Activated naive CD8-positive, alpha-beta T cell treated with anti-CD3 and anti-CD28 coated beads, Interleukin-2, amount 50 U/mL, for 16 hours (primary cell): ENCODE results near the gene PIGL.
"Not testable (repeated sequence)": the region's sequence is repeated elsewhere in the genome, so short reads cannot be mapped to it uniquely, and the experiment has no call there.

Experiments
- DNase-seq: peaks from one replicate; pipeline ENCODE4 v3.0.0-alpha.2; 2020; ENCODE audit warnings: low read depth, low spot score

The PIGL gene

DNA sequence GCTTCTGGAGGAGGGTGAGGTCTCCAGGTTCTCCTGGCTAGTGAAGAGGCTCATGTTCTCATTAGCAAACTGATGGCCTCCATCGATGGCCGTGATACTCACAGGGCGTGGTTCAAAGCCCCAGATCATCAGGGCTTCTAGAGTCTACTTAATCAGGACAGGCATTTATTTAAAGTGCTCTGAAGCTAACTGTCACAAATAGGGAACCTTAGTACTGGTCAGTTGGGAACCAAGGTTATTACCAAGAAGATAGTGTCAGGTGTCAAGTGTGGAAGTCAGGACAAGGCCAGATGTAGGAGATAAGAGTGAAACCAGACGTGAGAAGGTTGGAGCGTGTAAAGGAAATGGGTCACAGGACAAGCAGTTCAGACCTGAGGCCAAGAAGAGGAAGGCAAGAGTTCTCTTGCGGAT lies 56.9 kb downstream of the PIGL start:
- DNase-seq: no peak

DNA sequence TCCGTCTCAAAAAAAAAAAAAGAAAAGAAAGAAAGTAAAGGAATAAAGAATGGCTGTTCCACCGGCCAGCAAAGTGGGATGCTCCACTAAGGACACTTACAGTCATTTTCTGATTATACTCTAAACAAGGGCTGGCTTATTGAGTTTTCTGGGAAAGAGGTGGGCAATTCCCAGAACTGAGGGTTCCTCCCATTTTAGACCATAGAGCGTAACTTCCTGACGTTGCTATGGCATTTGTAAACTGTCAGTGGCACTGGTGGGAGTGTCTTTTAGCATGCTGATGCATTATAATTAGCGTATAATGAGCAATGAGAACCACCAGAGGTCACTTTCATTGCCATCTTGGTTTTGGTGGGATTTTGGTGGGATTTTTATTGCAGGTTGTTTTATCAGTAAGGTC lies 58.0 kb downstream of the PIGL start:
- no peak for DNase-seq

DNA sequence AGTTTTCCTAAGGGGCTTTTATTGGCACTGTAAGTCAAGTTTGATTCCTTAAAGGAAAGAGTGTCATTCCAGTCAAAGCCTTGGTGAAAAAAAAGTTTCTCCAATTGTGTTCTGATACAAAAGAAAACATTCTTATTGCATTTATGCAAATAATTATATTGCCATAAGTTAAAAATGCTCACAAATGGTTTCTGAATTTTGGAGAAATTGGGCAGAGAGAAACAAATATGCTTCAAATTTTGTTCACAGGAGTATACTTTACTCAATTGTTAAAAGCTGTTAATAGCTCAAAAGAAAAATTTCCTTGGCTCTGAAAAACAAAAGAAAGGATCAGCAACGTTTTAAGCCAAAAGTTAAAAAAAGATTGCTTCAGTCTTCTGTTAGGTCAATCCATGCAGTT lies 60.2 kb downstream of the PIGL start:
- no peak for DNase-seq

DNA sequence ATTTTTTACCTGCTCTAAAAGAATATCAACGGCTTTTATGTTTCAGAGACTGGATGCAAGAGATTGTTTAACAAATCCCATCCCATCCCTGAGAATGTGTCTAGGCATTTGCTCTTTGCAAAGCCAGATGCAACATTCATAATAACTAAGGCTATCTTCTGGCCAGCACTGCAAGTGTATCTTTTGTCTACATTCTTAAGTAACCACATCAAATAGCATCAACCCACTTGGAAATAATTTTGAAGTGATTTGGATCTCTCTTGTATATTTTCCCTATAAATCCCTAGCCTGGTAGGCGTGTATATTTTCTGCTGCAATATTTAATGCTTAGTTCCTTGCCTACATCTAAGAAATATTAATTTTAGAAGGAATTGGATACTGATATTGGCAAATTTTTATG lies 64.3 kb downstream of the PIGL start:
- DNase-seq: no peak

DNA sequence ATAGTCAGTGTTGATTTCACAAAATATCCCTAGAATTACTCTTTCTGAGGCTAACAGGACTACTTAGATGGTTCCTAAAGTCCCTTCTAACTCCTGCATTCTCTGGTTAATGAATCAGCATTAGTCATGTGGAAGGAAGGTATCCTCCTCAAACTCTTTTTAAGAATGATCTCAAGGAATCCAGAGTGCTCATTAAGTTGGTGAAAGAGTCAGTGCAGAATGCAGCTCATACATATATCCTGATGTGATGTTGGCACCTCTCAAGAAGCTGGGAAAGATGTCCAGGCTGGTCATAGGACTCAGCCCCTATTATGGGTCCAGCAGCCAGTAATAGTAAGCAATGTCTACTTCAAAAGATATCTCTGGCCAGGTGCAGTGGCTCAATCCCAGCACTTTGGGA lies 65.5 kb downstream of the PIGL start:
- DNase-seq: no peak

DNA sequence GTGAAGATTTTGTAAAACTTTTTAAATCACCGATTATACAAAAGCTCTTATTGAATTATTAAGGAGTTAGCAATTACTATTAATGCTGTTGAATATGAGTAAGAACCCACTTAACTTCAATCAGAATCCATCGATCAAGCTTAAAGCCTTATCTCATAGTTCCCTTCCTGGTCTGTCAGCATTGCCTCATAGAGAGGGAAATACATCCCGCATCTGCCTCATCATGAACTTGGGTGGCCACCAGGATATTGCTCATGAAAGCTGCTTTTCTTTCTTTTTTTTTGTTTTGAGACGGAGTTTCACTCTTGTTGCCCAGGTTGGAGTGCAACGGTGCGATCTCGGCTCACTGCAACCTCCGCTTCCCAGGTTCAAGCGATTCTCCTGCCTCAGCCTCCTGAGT lies 66.7 kb downstream of the PIGL start:
- DNase-seq: no peak

DNA sequence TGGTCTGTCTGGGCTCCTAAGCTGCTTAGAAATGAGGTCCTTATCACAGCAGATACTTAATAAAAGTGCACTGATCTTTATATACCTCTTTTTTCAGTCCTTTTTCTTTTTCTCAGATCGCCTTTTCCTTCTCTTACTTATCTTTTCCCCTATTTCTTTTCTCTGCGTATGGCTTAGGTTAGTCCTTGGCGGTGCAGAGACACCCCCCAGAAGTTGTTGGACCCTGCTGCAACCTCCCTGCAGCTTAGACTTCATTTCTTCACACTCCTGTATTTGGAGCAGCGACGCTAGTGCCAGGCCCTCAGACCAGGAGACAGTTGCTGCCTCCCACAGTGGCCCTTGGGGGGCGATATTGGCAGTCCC lies 68.6 kb downstream of the PIGL start:
- no peak for DNase-seq

DNA sequence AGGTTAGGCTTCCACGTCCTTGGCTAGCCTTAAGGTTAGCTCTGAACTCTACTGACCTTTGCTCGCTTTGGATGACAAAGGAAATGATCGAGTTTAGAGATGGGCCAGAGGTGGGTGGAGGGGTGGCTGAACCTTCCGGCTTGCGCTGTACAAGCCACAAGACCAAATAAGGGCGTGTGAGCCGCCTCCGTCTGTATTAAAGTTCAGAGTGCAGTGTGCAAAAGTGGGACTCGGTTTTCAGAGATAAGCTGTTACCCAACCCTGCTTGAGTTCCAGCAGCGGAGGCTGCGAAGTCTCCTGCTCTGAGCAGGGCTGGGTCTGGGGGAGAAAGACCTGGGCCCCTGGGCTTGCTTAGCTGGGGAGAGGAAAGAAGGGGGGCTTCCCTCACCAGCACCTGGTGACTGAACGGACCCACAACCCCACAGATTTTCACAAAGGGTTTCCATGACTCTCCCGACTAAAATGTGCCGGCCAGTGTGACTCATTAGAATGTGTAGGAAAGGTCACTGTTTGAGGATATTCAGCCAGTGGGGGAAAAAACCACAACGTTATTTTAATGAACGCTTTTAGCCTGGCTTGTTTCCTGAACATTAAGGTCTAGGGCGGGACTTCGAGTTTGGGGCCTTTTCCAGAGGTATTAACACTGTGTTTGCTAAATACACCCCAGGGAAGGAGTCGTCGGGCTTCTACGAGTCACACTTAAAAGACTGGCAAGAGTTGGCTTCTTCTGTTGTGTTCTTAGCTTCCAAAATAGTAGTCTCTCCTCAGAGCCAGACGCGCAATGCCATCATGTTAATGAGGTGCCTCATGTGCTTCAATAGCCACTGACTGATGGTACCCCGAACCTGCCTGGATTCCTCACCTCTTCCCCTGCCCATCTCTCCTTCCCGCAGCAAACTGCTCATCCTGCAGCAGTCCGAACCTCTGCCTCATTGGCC lies 69.3 kb downstream of the PIGL start:
- peak; percentile 19 for DNase-seq

DNA sequence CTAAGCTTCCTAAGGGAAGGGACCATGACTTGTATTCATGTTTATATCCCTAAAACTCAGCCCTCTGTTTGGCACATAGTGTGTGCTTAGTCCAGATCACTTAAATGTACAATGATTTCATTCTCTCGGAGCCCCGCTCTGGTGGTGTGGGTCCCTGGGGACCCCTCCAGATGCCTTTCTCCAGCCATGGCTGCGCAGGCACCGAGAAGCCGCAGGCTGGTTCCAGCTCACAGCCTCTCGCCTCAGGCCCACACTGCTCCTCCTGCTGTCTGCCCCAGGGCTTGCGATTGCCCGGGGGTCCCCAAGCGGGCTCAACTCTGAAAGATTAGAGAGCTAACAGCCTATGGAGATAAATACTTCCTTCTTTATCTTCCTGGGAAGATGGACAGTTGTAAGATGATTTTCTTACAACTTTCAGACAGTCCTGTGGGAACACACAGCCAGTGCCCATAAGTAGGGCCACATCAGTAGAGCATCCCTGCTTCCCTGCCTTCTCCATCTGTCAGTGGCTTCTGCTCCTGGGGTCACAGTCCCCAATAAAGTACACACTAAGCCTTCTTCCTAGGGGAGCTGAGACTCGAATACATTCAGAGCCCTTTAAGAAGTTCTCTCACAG lies 70.0 kb downstream of the PIGL start:
- no peak for DNase-seq

DNA sequence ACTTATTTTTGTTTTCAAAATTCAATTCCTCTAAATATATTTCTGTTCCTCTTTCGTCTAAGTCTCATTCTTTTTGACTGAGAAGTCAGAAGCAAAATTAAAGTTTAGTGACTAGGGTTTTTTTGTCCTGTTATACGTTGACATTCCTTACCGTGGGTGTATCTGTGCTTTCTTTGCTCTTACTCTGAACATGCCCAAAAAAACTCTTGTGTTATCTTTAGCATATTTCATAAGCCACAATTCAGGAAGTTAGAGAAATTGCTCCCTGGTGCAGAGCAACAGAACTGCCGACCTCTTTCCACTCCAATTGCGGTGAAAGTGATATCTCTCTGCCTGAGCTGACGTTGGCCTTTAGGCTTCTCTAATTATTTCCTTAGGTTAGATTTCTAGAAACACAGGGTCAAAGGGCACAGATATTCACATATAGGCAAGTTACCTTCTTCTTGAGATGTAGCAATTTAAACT lies 70.6 kb downstream of the PIGL start:
- DNase-seq: no peak

DNA sequence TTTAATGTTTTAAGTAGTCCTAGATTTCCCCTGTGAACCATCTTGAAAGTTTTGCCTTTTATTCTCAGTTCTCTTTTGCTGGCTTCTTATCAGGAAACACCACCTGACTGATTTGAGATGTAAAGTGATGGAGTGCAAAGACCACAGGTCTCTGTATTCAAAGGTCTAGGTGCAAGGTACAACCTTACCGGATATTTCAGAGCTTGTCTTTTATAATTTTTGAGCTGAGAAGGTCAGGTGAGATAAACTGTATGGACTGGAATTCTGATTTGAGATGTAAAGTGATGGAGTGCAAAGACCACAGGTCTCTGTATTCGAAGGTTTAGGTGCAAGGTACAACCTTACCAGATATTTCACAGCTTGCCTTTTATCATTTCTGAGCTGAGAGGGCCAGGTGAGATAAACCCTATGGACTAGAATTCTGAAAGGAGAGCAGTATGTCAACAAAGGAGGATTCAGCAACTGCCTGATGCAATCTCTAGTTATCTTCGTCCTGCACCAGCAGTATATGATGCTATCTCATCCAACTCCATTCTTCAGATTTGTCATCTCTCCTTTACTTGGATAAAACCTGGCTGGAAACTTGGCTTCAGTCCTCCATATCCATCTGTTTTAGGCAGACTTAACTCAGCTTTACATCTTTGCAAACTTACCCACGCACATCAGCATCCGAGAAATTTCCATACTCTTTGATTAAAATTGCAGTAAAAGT lies 72.0 kb downstream of the PIGL start:
- DNase-seq: no peak

DNA sequence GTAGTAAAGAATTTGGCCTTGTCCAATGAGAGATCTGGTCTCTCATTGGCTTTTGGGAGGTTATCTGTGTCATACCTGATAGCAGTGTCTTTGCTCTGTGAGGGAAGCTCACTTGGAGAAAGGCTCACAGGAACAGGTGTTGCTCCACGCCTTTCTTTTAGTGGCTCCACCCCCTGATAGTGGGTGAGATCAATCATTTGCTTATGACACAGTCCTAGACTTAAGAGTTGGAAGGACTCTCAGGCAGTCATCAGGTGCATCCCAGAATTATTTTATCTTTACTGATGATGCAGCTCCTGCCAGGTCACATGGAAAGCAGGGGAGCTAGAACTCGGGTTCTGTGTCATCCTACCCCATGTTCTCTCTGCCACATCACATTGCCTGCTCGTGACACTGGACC lies 76.9 kb downstream of the PIGL start:
- DNase-seq: no peak

DNA sequence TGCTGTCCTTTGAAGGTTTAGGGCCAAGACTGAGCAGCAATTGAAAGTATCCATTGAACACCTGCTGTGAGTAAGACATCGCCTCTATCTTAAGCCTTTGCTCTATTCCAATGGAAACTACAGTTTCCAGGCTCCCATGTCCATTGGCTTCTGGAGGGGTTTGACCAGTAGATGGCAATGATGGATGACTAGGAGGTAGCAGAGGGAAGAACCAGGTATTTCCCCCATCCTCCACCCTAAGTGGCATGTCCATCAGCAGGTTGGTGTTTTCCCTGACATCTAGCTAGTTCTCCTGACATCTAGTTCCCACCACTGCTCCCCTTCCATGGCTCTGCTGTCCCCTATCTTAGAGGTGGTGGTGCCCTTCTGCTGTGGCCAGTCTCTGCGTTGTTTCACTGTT lies 77.5 kb downstream of the PIGL start:
- DNase-seq: no peak

DNA sequence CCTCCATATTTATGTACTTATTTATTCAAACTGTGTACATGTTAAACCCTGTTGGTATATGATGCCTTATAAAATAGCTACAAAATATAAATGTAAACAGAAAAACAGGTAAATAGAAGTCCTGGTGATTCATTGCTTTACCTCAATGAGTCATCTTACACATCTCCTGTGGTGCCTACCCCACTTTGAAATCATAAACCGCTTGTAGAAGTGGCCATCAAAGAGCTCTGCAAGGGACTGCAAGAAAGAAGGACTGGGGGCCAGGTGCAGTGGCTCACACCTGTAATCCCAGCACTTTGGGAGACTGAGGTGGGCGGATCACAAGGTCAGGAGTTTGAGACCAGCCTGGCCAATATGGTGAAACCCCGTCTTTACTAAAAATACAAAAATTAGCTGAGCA lies 79.1 kb downstream of the PIGL start:
- not testable (repeated sequence) for DNase-seq

DNA sequence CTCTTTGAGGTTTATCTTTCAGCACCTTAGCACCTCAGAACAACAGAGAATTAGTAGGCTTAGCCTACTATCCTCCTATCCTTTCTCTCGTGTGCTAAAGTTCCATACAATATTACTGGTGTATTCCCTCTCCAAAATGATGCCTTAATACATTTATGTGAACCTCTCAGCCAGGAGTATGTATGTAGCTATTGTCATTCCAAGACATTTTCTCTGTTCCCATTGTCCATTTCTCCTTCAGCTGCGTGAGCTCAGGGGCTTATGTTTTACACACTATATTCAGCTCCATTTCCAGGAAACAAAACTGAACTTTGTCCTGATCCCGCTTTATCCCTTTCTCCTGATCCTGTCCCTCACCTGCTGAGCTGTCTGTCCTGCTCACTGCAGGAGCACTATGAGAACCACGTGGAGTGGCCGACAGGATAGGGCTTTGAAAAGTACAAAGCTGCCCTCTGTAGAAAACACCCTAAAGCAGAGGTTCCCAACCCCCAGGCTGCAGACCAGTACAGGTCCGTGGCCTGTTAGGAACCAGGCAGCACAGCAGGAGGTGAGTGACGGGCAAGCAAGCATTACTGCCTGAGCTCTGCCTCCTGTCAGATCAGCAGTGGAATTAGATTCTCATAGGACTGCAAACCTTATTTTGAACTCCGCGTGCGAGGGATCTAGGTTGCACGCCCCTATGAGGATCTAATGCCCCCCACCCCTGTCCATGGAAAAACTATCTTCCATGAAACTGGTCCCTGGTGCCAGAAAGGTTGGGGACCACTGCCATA lies 80.5 kb downstream of the PIGL start:
- no peak for DNase-seq

DNA sequence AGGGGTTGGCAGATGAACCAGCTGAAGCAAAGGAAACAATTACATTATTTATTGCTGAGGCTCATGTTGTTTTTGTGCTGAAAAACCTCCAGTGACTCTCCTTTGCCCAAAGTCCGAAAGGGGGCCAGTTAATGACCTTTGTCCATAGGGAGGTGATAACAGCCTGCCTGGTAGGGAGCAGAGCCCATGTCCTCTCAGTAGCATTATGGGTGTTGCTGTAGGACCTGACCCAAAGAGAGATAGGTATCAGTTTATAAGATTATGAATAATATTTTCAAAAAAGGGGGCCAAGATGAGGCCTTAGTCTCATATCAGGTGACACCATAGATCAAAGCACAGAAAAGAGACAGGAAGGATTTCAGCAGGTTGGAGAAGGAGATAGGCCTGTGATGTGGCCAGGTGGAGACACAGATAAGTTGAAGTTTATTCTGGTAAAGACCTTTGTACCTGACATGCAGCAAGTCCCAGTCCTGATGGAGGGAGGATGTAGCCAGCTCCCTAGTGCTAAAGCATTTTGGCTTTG lies 81.2 kb downstream of the PIGL start:
- no peak for DNase-seq

DNA sequence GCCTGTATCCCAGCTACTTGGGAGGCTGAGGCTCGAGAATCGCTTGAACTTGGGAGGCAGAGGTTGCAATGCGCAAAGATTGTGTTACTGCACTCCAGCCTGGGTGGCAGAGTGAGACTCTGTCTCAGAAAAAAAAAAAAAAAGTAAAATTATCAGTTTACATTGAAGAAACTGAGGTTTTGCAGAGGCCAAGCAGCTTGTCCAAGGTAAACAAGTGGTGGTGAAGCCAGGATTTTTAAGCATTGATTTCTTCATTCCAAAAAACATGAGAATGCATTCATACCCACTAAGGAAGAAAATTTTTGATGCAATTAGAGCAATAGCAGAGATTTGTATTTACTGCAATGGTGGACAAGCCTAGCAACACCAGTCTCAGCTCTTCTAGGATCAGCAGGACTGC lies 83.5 kb downstream of the PIGL start:
- no peak for DNase-seq

DNA sequence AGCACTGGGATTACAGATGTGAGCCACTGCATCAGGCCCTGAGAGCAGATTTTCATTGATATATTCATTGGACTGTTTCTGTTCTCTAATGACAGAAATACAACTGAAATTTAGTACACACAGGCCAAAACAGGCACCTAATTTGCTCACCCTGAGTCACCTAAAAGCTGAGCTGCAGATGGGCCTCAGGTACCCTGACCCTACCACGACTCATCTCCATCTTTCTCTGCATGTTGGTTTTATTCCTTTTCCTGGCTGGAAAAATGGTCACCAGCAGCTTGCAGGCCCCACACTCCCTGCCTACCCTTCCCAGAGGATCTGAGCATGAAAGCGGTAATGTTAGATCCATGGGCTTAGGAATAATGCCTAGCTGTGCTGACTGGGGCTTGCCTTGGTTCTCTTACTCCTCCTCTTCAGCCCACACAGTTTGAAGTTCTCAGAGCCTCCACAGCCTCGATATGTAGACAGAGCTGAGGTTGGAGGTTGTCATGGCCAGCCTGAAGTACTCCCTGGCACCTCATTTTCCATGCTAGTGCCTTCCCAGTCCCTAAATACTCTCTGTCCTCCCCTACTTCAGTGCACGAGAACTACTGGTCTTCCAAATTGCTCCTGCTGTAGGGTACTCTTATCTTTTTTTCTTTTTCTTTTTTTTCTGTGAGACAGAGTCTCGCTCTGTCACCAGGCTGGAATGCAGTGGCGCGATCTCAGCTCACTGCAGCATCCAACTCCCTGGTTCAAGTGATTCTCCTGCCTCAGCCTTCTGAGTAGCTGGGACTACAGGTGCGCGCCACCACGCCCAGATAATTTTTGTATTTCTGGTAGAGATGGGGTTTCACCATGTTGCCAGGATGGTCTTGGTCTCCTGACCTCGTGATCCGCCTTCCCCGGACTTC lies 85.2 kb downstream of the PIGL start:
- no peak for DNase-seq

DNA sequence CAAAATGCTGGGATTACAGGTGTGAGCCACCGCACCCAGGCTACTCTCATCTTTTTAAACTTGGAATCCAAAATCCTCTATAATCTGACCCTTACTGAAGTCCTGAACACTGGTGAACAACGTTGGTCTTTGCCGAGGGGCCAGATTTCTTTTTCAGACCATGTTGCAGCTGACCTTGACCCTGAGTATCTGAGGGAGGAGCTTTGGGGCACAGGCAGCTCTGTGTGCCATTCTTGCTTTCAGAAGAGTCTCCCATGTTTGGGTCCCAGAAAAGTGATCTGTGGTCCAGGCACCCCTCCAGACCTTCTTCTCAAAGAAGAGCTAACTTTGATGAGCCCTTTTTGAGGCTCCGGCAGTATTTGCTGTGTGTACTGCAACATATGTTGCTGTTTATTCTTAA lies 85.8 kb downstream of the PIGL start:
- no peak for DNase-seq

DNA sequence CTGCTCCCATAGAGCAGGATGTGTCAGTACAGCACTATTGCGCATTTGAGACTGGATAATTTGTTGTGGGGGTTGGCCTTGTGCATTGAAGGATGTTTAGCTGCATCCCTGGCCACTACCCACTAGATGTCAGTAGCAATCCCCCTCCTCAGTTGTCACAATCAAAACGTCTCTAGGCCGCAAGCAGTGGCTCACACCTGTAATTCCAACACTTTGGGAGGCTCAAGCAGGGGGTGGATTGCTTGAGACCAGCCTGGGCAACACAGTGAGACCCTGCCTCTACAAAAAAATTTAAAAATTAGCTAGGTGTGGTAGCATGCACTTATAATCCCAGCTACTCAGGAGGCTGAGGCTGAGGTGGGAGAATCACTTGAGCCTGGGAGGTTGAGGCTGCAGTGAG lies 87.8 kb downstream of the PIGL start:
- no peak for DNase-seq

DNA sequence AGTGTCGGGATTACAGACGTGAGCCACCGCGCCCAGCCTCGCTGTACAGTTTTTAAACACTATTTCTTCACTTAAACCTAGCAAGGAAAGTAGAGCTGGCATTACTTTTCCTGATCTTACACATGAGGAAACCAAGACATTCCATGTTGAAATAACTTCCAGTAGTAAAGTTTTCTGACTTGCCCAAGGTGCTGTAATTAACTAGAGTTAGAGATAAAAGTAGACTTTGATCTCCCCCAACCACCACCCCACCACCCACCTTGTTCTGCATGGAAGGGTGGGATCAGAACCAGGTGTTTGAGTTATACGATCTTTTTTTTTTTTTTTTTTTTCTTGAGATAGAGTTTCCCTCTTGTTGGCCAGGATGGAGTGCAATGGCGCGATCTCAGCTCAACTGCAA lies 89.2 kb downstream of the PIGL start:
- no peak for DNase-seq
